Gastroesophageal sphincter (tissue), 3 donors: ENCODE results near the gene MIPEP.

Experiments used
- POLR2A ChIP-seq, 2 donors: fragments of 450-650 bp; IDR thresholded peaks; one replicate each; pipeline ENCODE4 v1.6.1; 2017; ENCODE audit warnings: antibody characterized with exemption in 2 of 2, mild to moderate bottlenecking in 2 of 2, moderate library complexity in 1 of 2
- POLR2AphosphoS5 ChIP-seq: sonication (generic); formaldehyde crosslinking; IDR thresholded peaks from one replicate; pipeline ENCODE4 v1.6.1; 2017; ENCODE audit warnings: antibody characterized with exemption
- TF ChIP-seq, protein P1 (sequence below), 4 experiments: fragments of 200-600 bp in 2 of 4; fragments of 450-650 bp in 2 of 4; sonication (generic) in 1 of 4; IDR thresholded peaks; one replicate each; pipeline ENCODE4 v1.5.1; 2017 to 2019; ENCODE audit warnings: antibody characterized with exemption in 4 of 4, mild to moderate bottlenecking in 2 of 4, moderate library complexity in 2 of 4

DNA sequence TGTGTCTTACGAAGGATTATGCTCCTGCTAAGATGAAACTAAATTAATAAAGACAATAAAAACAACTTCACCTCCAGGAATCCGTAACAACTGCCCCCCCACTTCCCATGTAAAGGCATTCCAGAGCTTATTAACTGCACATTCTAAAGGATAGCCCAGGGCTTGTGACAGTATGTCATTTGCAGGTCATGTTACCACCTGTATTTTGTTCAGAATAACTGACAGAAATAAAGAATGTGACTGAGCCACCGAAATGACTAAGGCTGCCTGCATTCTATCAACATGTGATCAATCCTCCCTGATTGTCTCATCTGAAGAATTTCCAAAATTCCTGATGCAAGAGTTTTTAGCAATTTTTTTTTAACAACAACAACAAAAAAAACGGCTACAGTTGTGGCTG, 117.2 kb downstream of the MIPEP start:
- TF ChIP-seq POLR2A (IDR thresholded peaks at IDR 0.05) (no peak), POLR2AphosphoS5 (no peak)
- TF ChIP-seq, protein P1, sequence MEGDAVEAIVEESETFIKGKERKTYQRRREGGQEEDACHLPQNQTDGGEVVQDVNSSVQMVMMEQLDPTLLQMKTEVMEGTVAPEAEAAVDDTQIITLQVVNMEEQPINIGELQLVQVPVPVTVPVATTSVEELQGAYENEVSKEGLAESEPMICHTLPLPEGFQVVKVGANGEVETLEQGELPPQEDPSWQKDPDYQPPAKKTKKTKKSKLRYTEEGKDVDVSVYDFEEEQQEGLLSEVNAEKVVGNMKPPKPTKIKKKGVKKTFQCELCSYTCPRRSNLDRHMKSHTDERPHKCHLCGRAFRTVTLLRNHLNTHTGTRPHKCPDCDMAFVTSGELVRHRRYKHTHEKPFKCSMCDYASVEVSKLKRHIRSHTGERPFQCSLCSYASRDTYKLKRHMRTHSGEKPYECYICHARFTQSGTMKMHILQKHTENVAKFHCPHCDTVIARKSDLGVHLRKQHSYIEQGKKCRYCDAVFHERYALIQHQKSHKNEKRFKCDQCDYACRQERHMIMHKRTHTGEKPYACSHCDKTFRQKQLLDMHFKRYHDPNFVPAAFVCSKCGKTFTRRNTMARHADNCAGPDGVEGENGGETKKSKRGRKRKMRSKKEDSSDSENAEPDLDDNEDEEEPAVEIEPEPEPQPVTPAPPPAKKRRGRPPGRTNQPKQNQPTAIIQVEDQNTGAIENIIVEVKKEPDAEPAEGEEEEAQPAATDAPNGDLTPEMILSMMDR (IDR thresholded peaks at IDR 0.05), result no peak
